A549 (cell line): Measurements from ENCODE around the gene LPCAT1.

Experiments used
- ATOH8 ChIP-seq: fragments of 250-450 bp; sonication (Bioruptor Pico); IDR thresholded peaks from 2 replicates; pipeline ENCODE4 v1.5.0; 2020; ENCODE audit warnings: low read depth, mild to moderate bottlenecking, moderate library complexity
- BCL3 ChIP-seq: fragments of >200 bp; sonication (Bioruptor Twin); formaldehyde crosslinking; IDR thresholded peaks from 3 replicates; pipeline ENCODE4 v1.6.1; 2016
- CTCF ChIP-seq: fragments of >200 bp; sonication (Bioruptor Twin); formaldehyde crosslinking; IDR thresholded peaks from 3 replicates; pipeline ENCODE4 v1.5.1; 2016
- MAZ ChIP-seq: fragments of 150-350 bp; IDR thresholded peaks from 2 replicates; pipeline ENCODE4 v1.6.1; 2014; ENCODE audit warnings: antibody characterized with exemption, low read depth, low read length, borderline replicate concordance
- MYC ChIP-seq: IDR thresholded peaks from 2 replicates; pipeline ENCODE4 v1.6.1; 2012; ENCODE audit warnings: mild to moderate bottlenecking, inconsistent platforms, low read length, improper control_type of control experiment, borderline replicate concordance
- SREBF2 ChIP-seq: fragments of 450-650 bp; IDR thresholded peaks from 2 replicates; pipeline ENCODE4 v1.6.1; 2014; ENCODE audit warnings: mild to moderate bottlenecking, moderate library complexity

GRCh38 chr5:1444361-1445189 lies 79.2 kb downstream of the LPCAT1 start:
- TF ChIP-seq CTCF = no peak
- TF ChIP-seq BCL3 = no peak
- no peak for TF ChIP-seq ATOH8 (CRISPR knock-in tag)
- no peak for TF ChIP-seq MYC
- no peak for TF ChIP-seq MAZ
- no peak for TF ChIP-seq SREBF2
